PC-3 (cell line): ENCODE measurements around the gene ADK.

Experiments used
- EZH2 ChIP-seq: fragments of 300-600 bp; sonication (generic); IDR thresholded peaks from one replicate; pipeline ENCODE4 v1.6.1; 2017; ENCODE audit warnings: antibody characterized with exemption, mild to moderate bottlenecking, low read length; ENCODE audit not compliant: unreplicated experiment
- TF ChIP-seq, protein P1 (sequence below): fragments of 300-600 bp; sonication (generic); conservative IDR thresholded peaks from 2 replicates; pipeline ENCODE4 v1.5.1; 2017; ENCODE audit warnings: antibody characterized with exemption, low read depth, mild to moderate bottlenecking, low read length

DNA sequence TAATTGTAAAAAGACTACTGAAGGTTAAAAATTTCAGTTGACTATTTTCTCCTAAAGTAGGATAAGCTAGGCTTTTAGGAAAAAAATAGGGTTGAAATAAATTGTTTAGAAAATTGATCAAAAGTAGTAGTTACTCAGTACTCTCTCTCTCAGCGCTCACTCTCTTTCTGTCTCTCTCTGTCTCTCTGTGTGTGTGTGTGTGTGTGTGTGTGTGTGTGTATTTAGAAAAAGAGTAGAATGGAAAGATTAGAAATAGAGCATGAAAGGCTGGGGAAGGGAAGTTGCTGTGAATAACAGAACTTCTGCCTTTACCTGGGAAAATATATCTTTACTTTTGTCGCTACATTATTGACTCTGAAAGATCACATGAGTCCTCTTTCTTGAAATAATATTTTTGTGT lies 20.6 kb downstream of the ADK start:
- TF ChIP-seq, protein P1, sequence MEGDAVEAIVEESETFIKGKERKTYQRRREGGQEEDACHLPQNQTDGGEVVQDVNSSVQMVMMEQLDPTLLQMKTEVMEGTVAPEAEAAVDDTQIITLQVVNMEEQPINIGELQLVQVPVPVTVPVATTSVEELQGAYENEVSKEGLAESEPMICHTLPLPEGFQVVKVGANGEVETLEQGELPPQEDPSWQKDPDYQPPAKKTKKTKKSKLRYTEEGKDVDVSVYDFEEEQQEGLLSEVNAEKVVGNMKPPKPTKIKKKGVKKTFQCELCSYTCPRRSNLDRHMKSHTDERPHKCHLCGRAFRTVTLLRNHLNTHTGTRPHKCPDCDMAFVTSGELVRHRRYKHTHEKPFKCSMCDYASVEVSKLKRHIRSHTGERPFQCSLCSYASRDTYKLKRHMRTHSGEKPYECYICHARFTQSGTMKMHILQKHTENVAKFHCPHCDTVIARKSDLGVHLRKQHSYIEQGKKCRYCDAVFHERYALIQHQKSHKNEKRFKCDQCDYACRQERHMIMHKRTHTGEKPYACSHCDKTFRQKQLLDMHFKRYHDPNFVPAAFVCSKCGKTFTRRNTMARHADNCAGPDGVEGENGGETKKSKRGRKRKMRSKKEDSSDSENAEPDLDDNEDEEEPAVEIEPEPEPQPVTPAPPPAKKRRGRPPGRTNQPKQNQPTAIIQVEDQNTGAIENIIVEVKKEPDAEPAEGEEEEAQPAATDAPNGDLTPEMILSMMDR: no peak
- no peak for TF ChIP-seq EZH2
